ENCODE data around the gene DERA. TPM values are rescaled to one million over a fixed set of nuclear protein-coding genes. Genes with fewer than 3 reads are reported as not detected.

The DERA gene
- polyA plus RNA-seq, 1 donor (not counting 4 experiments of a cell fraction or from before 2014, with no cell fraction given) = 34.2 TPM

GRCh38 chr12:16021026-16021425 is 109.9 kb downstream of the DERA start:
- no peak for FAIRE-seq
- dilution Hi-C loops (cut with MboI; ENCODE audit: extremely low pct_ligation_motif_present, low sequenced_read_pairs) = no loop called here
- H3K36me3 ChIP-seq (ENCODE audit: control insufficient read depth in 2 of 2, extremely low read depth in 1 of 2, insufficient read depth in 2 of 2, low read length in 2 of 2) = peaks cover 0 to 2% of the 10 kb centered on the region in 2 experiments

GRCh38 chr12:16021676-16022075 is 110.5 kb downstream of the DERA start:
- FAIRE-seq (no peak), DNase-seq (ENCODE audit: low read depth, low spot score) (no peak)
- no peak overlapping the region for H3K4me2 ChIP-seq (ENCODE audit: control insufficient read depth, extremely low read depth, insufficient read depth, low read depth, low read length)
- H3K4me3 ChIP-seq (ENCODE audit: control insufficient read depth in 2 of 3, extremely low read depth in 1 of 3, insufficient read depth in 2 of 3, low read depth in 1 of 3, low read length in 3 of 3) = no peak overlapping the region
- TF ChIP-seq EZH2 (IDR thresholded peaks at IDR 0.05; ENCODE audit: low read length) (no peak), CTCF (optimal IDR thresholded peaks at IDR 0.05 in 1 of 3, IDR thresholded peaks at IDR 0.05 in 1 of 3, conservative IDR thresholded peaks at IDR 0.05 in 1 of 3; ENCODE audit: extremely low read depth in 1 of 3, insufficient read depth in 2 of 3, low read length in 3 of 3) (no peak)
- H3K9ac ChIP-seq (ENCODE audit: control insufficient read depth, extremely low read depth, insufficient read depth, low read length) = no peak overlapping the region
- no peak overlapping the region for H2AFZ ChIP-seq (ENCODE audit: control insufficient read depth, low read length)
- no peaks in the 10 kb centered on the region for H3K9me1 ChIP-seq (ENCODE audit: control insufficient read depth, extremely low read depth, insufficient read depth, low read length)
- H3K36me3 ChIP-seq (ENCODE audit: control insufficient read depth in 2 of 2, extremely low read depth in 1 of 2, insufficient read depth in 2 of 2, low read length in 2 of 2) = peaks cover 0 to 2% of the 10 kb centered on the region in 2 experiments
- H4K20me1 ChIP-seq (ENCODE audit: control insufficient read depth, extremely low read depth, insufficient read depth, low read length) = no peaks in the 10 kb centered on the region
- H3K4me1 ChIP-seq (ENCODE audit: control insufficient read depth, extremely low read depth, insufficient read depth, low read length) = no peaks in the 10 kb centered on the region
- H3K27ac ChIP-seq (ENCODE audit: control insufficient read depth, insufficient read depth, low read length) = no peak overlapping the region
- no peaks in the 10 kb centered on the region for H3K27me3 ChIP-seq (ENCODE audit: control insufficient read depth, extremely low read depth, insufficient read depth, low read length)
- dilution Hi-C loops (cut with MboI; ENCODE audit: extremely low pct_ligation_motif_present, low sequenced_read_pairs) = no loop called here
- H3K79me2 ChIP-seq (ENCODE audit: control insufficient read depth, insufficient read depth, low read length) = no peaks in the 10 kb centered on the region
- H3K9me3 ChIP-seq (ENCODE audit: control insufficient read depth, low read depth, low read length) = no peaks in the 10 kb centered on the region

More at GRCh38 chr12:16021026-16021425, 109.9 kb downstream of the DERA start:
- no peak overlapping the region for H3K4me2 ChIP-seq (ENCODE audit: control insufficient read depth, extremely low read depth, insufficient read depth, low read depth, low read length)
- no peaks in the 10 kb centered on the region for H4K20me1 ChIP-seq (ENCODE audit: control insufficient read depth, extremely low read depth, insufficient read depth, low read length)
- no peak overlapping the region for H3K27ac ChIP-seq (ENCODE audit: control insufficient read depth, insufficient read depth, low read length)
- no peaks in the 10 kb centered on the region for H3K9me1 ChIP-seq (ENCODE audit: control insufficient read depth, extremely low read depth, insufficient read depth, low read length)
- H3K79me2 ChIP-seq (ENCODE audit: control insufficient read depth, insufficient read depth, low read length) = no peaks in the 10 kb centered on the region
- H3K4me1 ChIP-seq (ENCODE audit: control insufficient read depth, extremely low read depth, insufficient read depth, low read length) = no peaks in the 10 kb centered on the region
- no peak overlapping the region for H3K9ac ChIP-seq (ENCODE audit: control insufficient read depth, extremely low read depth, insufficient read depth, low read length)
- no peak overlapping the region for H3K4me3 ChIP-seq (ENCODE audit: control insufficient read depth in 2 of 3, extremely low read depth in 1 of 3, insufficient read depth in 2 of 3, low read depth in 1 of 3, low read length in 3 of 3)
- H3K9me3 ChIP-seq (ENCODE audit: control insufficient read depth, low read depth, low read length) = no peaks in the 10 kb centered on the region
- TF ChIP-seq CTCF (optimal IDR thresholded peaks at IDR 0.05 in 1 of 3, IDR thresholded peaks at IDR 0.05 in 1 of 3, conservative IDR thresholded peaks at IDR 0.05 in 1 of 3; ENCODE audit: extremely low read depth in 1 of 3, insufficient read depth in 2 of 3, low read length in 3 of 3) (no peak), EZH2 (IDR thresholded peaks at IDR 0.05; ENCODE audit: low read length) (no peak)
- DNase-seq (ENCODE audit: low read depth, low spot score) = no peak
- H3K27me3 ChIP-seq (ENCODE audit: control insufficient read depth, extremely low read depth, insufficient read depth, low read length) = no peaks in the 10 kb centered on the region
- no peak overlapping the region for H2AFZ ChIP-seq (ENCODE audit: control insufficient read depth, low read length)

Data from keratinocyte (primary cell).